HG03045 (cell line): ENCODE results near the gene IGFBP2.

Experiments
- ATAC-seq: cut with Tn5 transposase; IDR thresholded peaks from one replicate; pipeline ENCODE4 v1.9.1; 2021; ENCODE audit warnings: mild to moderate bottlenecking, moderate library complexity; ENCODE audit not compliant: unreplicated experiment

IGFBP2 gene

DNA sequence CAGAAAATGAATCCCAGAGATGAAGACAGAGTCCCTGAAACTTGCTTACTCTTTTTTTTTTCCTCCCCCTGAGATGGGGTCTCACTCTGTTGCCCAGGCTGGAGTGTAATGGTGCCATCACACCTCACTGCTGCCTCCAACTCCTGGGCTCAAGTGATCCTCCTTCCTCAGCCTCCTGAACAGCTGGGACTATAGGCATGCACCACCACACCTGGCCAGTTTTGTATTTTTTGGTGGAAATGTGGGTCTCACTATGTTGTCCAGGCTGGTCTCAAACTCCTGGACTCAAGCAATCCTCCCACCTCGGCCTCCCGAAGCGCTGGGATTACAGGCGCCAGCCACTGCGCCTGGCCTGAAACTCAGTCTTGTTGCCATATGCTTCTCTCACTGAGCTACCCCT, 27.8 kb downstream of the IGFBP2 start:
- ATAC-seq, result no peak

DNA sequence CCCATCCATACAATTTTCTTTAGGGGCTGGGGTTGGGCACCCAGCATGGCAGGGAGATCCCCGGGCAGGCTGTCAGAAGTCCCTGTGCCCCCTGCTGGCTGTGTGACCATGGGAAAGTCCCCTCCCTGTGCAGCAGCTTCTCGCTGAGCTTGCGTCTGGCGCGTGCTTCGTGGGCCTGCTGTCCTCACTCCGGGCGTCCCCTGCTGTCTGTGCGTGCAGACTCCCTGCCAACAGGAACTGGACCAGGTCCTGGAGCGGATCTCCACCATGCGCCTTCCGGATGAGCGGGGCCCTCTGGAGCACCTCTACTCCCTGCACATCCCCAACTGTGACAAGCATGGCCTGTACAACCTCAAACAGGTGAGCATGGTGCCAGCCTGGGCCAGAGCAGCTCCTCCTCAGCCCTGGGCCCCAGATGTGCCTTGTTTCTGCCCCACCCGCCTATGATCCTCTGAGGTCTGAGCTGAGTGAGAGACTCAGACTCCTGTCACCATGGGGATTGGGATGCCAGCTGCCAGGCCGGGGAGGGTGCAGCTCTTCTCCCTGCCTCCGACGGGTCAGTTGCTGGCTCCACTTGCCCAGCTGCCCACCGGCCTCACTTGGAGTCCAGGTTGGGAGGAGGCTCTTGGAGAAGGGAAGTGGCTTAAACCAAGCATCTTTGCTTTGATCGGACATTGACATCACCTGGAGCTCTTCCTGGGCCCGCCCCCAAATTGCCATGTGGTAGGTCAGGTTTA, 28.6 kb downstream of the IGFBP2 start:
- ATAC-seq, result no peak

DNA sequence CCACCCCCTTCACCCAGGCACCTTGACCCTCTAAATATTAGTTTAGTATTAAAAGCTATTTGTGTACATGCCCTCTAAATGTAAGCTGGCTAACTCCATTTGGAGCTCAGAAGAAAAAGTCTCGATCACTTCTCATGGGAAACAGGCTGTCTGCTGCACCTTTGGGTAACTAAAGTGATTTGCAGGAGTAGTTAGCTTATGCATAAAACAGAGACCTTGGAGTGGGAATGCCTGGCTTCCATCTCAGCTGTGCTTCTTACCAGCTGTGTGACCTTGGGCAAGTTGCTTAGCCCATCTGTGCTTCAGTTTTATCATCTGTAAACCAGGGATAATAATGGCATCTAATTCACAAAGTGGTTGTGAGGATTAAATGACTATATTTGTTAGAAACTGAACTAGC, 29.9 kb downstream of the IGFBP2 start:
- no peak for ATAC-seq

DNA sequence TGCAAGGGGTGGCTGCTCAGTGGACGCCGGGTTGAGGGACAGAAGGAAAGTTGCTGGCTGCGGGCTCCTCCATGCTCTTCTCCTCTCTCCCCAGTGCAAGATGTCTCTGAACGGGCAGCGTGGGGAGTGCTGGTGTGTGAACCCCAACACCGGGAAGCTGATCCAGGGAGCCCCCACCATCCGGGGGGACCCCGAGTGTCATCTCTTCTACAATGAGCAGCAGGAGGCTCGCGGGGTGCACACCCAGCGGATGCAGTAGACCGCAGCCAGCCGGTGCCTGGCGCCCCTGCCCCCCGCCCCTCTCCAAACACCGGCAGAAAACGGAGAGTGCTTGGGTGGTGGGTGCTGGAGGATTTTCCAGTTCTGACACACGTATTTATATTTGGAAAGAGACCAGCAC, 30.6 kb downstream of the IGFBP2 start:
- ATAC-seq, result no peak

DNA sequence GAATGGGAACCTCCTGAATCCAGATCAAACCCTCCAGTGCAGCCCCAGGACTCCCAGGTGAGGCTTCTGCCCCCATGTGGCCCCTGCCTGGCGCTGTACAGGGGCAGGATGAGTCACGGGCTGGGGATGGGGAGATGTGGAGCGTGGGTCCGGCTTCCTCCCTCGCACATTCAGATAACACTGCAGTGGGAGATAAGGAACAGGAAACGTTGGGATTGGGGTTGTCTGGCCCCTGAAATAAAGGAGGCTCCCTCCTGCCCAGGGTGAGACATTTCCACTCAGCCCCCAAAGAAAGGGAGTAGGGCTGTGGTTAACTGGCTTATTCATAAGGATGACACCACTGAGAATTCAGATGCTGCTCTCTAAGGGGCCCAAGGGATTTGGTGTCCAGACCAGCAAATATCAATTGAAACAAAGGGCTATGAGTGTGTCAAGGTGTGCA, 31.4 kb downstream of the IGFBP2 start:
- no peak for ATAC-seq

DNA sequence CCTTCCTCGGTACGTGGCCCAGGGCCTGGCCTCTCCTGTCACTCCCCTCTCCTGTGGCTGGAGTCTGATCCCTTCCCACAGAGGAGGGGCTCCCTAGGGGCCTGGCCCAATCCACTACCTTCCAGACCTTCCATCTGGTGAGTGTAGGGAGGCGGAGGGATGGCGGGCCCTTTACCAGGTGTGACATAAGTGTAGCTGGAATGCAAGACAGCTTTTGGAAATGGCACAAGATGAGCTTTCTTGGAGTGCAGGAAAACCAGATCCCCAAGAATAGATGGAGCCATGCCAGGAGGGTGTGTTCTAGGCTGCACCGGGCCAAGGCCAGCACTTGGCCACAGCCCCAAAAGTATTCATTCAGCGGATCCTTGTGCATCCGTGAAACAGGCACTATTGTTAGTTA, 32.0 kb downstream of the IGFBP2 start:
- no peak for ATAC-seq

DNA sequence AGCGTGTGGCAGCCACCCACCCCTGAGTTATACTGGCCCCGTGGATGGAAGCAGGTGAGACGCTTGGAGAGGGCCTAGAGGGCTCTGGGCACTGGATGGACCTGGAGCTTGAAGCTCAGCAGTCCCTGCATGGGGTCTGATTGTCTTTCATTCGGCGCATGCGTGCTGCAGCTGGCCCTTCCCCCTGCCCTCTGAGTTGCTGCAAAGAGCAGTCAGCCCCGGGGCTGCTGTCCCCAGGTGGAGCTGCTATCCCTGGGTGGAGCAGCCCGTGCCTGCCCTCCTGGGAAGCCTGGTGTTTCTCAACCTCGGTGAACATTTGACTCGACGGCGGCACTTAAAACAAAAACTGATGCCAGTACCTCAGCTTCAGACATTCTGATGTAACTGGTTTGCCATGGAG, 32.5 kb downstream of the IGFBP2 start:
- ATAC-seq, result no peak

DNA sequence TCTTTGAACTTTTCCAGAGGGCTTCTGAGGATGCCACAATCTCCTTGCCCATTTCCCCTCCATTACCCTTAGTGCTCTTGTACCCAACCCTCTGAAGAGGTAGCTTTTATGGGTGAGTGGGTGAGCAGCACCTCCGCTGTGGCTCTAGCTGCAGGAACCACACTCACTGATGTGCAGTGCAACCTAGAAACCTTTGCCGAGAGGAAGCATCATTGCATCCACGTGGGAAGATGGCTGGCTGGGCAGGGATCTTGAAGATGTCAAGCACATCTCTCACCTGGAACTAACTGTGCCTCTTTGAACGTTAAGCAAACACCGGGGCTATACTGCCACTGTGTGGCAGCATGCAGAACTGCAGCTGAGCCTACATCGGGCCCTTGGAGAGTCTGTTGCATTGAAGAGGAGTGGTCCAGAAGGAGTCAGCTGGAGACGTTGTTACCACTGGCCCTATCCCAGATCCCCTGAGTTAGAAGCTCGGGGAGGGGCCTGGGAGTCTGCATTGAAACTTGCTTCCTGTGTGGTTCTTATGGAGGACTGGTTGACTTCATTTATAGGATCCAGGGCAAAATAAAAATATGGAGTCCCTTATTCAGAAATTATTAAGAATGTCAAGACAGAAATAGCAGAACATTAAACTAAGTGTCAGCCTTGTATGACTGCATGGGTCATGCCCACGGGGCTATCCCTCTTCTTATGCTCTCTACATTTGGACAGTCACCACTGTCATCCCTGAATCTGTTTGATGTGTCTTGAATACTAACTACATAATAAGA, 33.4 kb downstream of the IGFBP2 start:
- no peak for ATAC-seq

DNA sequence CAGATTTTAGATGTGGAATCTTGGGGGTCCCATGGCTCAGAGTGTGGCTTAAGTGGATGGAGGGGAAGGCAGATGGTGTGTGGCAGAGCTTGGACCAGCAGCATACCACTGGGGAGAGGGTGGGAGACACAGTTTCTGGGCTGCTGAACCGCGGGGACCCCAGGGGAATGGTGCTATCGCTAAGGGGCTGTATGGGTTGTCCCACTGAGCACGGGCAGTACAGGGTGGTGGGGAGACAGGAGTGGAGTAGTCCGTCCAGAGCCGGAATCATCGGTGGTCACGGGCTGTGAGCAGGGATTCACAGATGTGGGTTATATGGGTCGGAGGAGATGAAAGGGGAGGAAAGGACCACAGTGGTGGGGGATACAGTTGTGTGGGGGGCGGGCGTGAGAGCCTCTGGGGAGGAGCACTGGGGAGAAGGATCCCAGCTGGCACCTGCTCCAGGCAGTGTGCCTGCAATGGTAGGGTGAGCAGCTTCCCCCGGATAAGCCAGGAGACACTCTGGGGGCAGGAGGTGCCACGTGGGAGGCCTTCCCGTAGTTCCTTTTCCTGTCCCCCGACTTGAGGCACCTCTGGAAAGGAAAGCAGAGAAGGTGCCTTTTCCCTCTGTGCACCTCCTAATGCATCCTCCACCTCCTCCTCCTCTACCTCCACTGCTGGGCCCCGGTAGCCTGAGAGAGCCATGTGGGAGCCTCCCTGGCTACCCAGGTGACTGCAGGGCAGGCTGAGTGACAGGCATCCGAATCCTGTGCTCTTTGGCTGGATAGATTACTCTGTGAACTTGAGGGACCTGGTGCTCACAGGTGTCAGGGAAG, 37.3 kb downstream of the IGFBP2 start:
- ATAC-seq, result no peak

DNA sequence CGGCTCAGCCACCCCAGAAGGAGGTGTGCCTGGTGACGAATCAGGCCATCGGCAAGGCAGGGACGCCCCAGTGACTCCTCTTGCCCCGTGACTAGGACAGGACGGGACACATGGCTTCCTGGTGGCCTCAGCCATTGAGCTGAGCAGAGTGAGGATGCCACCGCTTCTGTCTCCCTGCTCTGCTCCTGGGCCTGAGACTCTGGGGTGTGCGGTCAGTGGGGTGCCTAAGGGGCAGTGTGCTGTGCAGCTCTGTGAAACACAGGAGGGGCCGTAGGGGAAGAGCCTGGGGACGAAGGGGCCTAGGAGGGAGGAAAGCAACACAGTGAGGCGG, 37.8 kb downstream of the IGFBP2 start:
- ATAC-seq, result no peak

DNA sequence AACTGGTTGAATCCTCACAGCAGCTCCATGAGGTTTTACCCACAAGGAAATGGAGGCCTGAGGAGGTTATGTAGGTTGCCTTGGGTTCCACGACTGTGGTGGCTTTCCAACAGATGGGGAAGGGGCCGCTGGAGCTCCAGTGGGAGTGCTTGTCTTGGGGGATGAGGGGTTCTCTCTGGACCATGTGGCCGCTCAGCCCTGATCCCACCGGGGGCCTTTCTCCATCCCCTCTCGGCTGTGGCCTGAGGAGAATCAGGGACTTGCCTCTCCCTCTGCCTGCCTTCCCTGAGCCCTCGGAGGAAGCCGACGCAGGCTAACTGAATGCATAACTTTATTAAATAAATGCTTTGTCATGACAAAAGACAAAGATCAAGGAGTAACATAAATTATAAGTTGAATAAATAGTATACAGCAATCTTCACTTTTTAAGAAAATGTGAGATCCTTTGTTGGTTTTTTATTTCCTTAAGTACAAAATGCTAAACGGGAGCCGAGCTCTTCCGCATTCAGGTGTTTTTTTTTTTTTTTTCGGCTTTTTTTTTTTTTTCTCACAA, 38.6 kb downstream of the IGFBP2 start:
- ATAC-seq, result no peak

DNA sequence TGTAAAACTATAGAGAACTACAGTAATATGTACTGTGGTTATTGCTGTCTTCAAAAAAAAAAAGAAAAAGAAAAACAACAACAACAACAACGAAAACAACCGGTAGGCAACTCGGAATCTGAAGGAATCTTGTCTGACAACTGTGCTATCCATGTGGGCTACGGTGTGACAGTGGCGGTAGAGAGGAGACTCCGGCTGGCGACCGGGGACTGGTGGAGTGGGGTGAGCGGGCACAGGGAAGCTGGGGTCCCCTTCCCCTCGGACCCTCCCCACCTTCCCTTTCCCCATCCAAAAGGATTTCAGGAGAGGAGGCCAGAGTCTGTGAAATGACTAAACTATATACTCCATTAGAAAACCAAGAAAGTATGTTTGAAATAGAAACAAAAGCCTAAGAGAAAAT, 39.2 kb downstream of the IGFBP2 start:
- no peak for ATAC-seq

DNA sequence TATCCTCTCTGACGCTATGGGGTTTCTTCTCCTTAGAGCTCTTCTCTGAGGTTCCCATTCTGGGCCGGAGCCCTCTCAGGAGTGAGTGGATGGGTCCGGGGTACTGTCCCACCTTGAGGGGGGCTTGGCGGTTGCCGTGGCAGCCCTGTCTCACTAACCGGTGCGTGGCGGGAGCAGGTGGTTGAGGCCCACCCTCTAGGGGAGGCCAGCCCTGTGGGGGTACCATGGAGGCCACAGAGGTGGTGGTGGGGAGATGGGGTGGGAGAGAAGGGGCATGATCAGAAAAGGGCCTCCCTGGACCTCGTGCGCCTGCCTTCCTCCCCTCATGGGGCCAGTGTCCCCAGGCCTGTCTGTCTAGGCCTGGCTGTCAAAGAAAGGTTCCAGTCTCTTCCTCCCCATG, 39.8 kb downstream of the IGFBP2 start:
- no peak for ATAC-seq

DNA sequence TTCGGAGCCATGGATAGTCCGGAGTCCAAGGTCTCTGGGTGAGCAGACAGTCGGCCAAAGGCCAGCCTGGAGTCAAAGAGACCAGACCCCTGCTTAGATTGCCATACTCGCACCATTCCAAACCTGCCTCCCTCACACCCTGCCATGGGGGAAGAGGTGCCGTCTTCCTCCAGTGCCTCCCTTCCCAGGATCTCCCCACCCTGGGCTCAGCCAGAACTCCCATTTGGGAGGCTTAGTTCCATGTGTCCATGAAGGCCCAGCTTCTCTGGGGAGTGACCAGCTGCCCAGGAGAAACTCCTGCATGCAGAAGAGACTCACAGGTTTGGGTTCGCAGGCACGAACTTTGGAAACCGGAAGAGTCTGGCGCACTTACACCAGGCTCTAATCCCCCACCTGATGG, 40.4 kb downstream of the IGFBP2 start:
- ATAC-seq, result no peak

DNA sequence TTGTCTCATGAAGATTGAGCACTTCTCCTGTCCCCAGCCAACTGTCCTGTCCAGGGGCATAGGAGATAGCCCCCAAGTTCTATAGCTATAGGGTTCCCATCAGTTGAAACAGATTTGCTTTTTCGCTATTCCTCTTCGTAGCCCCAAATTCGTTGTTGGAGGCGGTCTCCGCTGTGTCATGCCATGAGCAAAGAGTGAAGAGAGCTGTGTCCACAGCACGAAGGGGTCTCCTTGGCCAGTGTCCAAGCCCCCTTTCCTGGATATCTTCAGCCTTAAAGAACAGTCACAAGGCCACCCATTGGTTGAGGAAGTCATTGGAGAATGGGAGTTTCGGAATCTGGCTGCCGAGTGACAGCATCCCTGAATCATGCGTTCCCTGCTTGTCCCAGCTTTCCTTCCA, 41.2 kb downstream of the IGFBP2 start:
- no peak for ATAC-seq

DNA sequence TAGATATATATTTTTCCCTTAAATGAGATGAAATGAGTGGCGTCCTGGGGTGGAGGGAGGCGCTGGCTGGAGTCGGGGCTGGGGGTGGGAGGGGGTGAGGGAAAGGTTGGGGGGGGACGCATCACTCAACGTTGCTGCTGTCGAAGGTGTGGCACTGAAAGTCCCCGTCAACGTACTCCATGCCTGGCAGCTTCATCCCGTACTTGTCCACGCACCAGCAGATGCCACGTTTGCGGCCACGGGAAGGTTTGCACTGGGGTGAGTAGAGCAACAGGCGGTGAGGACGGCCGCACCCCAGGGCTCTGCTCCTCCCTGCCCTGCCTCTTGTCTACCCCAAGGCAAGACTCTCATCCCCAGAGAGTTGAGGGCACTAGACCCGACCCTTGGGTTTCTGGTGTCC, 43.4 kb downstream of the IGFBP2 start:
- ATAC-seq, result no peak

DNA sequence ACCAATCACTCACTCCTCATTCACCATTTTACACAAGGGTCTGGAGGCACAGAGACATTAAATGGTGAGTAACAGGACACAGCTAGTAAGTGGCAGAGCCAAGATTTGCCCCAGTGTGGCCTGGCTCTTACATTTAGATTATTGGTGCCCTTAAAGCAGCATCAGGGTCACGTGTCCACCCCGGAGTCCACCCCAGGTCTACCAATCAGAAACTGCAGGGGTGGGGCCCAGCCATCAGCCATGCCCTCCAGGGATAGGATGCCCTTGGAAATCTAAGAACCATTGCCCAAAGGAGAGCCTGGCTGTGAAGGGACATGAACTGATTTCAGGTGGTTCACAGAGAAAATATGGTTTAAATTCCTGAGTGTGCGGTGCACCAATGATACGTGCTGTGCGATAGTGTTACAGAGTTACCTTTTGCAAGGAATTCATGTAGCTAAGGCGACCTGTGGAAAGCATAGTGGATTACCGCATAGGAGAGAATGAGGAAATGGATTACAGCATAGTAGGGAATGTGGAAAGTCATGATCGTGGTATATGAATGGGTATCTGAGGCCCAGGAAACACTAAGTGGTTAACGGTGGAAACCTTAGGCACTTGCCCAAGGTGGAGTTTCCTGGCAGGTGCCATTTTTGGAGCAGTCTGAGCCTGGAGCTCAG, 44.3 kb downstream of the IGFBP2 start:
- ATAC-seq, result no peak

DNA sequence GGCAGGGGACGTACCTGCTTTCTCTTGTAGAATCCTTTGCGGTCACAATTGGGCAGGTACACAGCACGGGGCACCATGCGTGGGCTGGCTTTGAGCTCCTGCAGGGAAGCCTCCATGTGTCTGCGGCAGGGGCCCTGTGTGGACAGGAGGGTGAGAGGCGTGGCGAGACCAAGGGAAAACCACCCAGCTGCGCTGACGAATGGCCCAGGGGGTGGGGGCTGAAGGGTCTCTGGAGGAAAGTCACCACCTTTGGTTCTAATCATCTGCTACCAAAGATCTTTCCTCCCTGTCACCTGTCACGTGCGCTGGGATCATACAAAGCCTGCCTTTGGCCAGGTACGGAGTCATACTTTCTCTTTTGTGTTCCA, 44.9 kb downstream of the IGFBP2 start:
- ATAC-seq, result no peak

DNA sequence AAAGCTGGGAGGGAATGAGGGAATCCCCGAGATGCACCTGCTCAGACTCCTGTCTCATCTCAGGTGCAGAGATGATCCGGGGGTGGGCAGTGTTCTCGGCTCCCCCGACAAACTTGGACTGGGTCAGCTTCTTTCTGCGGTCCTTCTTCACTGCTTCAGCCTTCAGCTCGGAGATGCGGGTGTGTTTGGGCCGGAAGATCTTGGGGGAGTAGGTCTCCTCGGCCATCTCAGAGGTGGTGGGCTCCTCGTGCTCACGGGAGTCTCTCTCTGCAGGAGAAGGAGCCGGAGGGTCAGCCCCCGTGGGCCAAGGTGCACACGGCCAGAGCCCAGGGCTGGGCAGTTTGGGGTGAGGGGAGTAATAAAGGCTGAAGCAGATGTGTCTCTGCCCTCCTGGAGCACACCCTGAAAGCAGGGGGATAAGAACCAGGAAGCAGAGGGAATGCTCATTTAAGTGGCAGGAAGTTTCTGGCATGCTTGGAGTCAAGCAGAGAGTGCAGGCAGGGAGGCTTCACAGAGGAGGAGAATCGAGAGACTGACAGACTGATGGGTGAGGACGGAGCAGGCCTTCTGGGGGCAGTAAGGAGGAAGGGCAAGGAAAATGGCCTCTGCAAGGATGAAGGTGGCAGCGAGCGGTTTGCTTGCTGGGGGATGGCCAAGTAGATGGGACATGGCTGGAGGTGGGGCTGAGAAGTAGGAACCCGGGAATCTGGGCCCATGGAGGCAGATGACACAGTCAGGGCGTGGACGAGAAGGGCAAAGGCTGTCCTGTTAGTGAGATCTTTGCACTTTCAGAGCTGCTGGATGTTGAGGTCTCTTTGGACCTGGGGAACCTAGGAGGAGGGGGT, 45.8 kb downstream of the IGFBP2 start:
- no peak for ATAC-seq

DNA sequence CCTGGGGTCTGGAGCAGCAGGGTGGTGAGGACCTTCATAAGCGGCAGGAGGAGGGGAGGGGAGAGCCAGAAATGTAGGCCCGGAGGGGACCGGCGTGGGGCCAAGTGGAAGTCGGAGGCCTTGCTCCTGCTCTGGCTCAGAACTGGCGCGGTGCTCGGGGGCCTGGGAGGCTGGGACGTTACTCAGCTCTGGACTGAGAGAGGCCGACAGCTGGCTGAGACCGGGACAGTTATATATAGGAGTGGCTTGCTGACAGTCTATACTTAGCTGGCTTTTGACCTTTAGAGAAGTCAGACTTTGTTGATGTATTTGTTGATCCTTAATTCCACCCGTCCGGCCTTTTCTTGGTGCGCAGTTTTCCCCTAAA, 46.4 kb downstream of the IGFBP2 start:
- ATAC-seq, result no peak
